ENCODE results near the gene MPO.

Gene MPO

DNA sequence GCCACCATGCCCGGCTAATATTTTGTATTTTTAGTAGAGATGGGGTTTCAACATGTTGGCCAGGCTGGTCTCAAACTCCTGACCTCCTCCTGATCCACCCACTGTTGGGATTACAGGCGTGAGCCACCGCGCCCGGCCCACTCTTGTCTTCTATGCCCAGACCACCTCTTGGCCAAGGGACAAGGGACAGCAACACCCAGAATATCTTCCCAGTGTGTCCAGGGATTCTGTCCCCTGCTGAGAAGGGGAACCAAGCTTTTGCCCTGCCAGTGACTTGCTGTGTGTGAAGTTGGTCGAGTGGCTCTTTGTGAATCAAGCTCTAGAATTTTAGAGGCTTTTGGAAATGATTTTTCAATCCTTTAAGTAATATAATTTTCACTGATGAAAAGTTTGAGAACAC, 1.7 kb upstream of the MPO start:
- in situ Hi-C loops (cut with MboI; ENCODE audit: low sequenced_read_pairs) = no loop called here

DNA sequence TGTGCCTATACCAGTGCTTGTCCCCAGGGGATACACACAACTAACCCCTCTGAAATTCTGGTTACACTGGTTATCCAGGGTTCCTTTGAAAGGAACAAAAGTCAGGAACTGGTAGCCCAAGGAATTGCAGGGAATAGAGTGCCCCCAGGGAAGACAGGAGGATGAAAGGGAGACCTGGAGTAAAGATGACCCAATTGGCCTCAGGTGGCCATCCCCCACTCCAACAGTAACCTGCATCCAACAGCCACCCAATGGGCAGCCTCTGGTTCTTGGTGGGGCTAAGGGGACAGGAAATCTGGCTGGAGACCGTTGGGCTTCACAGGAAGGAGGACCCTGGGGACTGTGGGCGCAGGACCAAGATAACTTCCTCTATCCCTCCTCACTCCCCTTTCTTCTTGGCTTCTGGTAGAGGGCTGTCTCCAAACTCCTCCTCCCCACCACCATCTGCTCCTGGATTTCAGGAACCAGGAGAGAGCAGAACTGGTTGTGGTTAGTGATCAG, 826 bp upstream of the MPO start:
- in situ Hi-C loops (cut with MboI; ENCODE audit: low sequenced_read_pairs) = no loop called here

GRCh38 chr17:58279736-58280479, 827 bp downstream of the MPO start:
- in situ Hi-C loops (cut with MboI; ENCODE audit: low sequenced_read_pairs) = no loop called here

- in situ Hi-C loops (cut with MboI; ENCODE audit: low sequenced_read_pairs) = no loop called here
These were observed 1.6 kb downstream of the MPO start for GRCh38 chr17:58279016-58279711.

GRCh38 chr17:58278661-58279015, 2.1 kb downstream of the MPO start:
- in situ Hi-C loops (cut with MboI; ENCODE audit: low sequenced_read_pairs) = no loop called here

DNA sequence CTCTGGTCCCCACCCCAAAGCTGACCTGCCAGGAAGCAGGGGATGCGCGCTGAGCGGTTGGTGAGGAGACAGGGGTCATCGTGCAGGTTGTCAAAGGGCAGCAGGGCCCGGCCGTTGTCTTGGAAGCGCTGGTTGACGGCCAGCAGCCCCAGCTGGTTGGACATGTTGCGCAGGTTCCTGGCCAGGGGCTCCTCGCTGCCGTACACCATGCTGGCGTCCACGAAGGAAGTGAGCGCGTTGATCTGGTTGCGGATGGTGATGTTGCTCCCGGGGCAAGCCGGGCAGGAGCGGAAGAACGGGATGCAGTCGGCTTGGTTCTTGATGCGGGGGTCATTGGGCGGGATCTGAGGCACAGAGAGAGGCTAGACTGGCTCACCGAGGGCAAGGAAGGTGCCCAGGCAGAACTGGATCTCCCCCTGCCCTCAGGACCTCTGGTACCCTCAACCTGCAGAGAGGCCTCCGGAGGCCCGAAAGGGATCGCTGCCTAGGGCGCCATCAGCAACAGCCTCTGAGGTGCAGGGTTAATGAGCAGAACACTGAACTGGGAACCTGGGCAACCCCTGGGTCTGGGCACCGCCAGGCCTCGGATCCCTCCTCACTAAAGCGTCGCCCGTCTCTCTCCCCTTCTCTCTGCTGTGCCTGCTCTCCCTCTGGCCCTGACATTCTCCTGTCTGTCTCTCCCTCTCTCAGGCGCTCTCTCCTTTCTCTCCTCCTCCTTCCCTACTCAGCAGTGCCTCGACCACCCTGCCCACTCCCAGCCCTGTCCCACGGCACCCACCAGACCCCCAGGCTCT, 2.7 kb downstream of the MPO start:
- in situ Hi-C loops (cut with MboI; ENCODE audit: low sequenced_read_pairs) = no loop called here

GRCh38 chr17:58277107-58277801, 3.5 kb downstream of the MPO start:
- in situ Hi-C loops (cut with MboI; ENCODE audit: low sequenced_read_pairs) = no loop called here

- in situ Hi-C loops (cut with MboI; ENCODE audit: low sequenced_read_pairs) = no loop called here
These were observed 4.3 kb downstream of the MPO start for GRCh38 chr17:58276423-58276822.

- in situ Hi-C loops (cut with MboI; ENCODE audit: low sequenced_read_pairs) = no loop called here
These were observed 5.3 kb downstream of the MPO start for GRCh38 chr17:58275417-58275816.

DNA sequence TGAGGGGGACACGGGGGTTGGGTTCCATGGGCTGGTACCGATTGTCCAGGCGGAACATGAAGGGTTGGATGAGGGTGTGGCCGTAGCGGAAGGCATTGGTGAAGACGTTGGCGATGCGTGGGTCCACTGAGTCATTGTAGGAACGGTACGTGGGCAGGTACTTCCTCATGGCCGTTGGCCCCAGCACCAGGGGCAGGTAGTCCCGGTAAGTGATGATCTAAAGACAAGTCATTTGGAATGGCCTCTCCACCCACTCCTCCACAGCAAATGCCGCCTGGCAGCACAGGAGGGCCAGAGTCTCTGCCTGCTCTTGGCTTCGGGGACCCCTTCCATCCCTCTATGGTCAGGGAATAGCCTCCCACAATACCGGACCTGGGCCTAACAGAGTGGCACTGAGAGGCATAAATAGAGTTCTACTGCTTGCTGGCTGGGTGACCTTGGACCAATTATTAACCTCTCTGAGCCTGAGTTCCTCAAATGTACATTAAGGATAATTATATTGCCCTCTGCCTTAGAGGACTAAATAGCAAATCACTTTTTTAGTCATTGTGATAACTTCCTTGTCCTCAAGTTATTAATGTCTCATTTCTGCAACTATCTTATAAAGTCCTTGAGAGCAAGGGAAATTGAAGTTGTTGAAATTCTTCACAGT, 7.2 kb downstream of the MPO start:
- in situ Hi-C loops (cut with MboI; ENCODE audit: low sequenced_read_pairs) = no loop called here

GRCh38 chr17:58272367-58273280, 8.1 kb downstream of the MPO start:
- in situ Hi-C loops (cut with MboI; ENCODE audit: low sequenced_read_pairs) = no loop called here

GRCh38 chr17:58271216-58271931, 9.4 kb downstream of the MPO start:
- in situ Hi-C loops (cut with MboI; ENCODE audit: low sequenced_read_pairs) = no loop called here

- in situ Hi-C loops (cut with MboI; ENCODE audit: low sequenced_read_pairs) = no loop called here
These were observed 10.1 kb downstream of the MPO start for GRCh38 chr17:58270476-58271215.

- in situ Hi-C loops (cut with MboI; ENCODE audit: low sequenced_read_pairs) = no loop called here
These were observed 11.0 kb downstream of the MPO start for GRCh38 chr17:58269557-58270291.

DNA sequence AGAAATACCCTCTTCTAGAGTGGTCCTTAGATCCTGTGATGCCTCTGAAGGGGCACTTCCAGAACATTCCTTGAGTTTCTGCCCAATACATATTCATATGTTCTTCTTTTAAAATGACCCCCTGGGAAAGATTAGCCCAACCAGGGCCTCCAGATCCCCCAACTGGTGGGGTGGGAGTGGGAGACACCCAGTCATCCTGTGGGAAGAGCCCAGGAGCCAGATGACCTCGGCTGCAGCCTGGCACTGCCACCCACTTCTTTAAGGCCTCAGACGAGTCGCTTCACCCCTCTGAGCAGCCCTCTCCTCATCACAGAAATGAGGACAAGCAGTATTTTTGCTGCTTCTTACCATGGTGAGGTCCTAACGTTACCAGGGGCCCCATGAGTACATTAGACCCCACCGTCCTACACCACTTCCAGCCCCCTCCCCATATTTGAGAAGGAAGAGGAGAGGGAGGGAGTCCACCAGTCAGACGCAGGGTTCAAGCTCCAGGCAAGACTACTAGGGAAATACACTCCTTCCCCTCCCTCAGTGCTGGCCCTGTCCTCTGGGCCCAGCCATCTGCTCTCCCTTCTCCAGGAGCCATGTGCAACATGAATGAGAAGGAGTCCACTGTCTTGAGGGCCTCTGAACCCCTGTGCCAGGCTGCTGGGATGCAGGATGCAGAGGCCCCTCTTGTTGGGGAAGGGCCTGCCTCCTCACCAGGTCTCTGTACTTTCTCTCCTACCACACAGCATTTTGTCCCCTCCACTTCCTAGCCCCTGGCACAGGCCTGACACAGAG, 11.8 kb downstream of the MPO start:
- in situ Hi-C loops (cut with MboI; ENCODE audit: low sequenced_read_pairs) = no loop called here

- in situ Hi-C loops (cut with MboI; ENCODE audit: low sequenced_read_pairs) = no loop called here
These were observed 12.4 kb downstream of the MPO start for GRCh38 chr17:58268326-58268725.
